DMS153 treated with DMSO at 0.1 percent for 48 hours (cell line): ENCODE results near the gene MKS1.

Experiments
- DNase-seq: peaks from one replicate; lab custom pipeline; 2025; ENCODE audit not compliant: unreplicated experiment; lab: John Stamatoyannopoulos, UW

Gene MKS1

DNA sequence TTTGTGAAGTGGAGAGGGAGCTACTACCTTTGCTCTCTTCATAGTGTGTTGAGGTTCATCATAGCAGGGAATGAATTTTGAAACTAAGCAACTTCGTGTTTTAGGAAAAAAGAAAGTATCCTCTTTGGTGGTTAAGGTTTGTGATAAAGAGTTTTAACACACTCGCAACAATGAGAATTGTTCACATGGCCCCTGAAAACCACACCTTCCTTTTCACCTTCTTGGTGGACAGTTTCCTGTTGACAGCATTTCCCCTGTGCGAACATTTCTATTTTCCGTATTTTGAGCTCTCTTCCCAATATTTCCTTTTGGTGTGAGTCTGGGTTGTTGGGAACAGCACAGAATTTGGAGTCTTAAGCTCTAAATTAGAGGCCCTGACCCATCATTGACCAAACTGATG is 48.4 kb downstream of the MKS1 start:
- DNase-seq: no peak

DNA sequence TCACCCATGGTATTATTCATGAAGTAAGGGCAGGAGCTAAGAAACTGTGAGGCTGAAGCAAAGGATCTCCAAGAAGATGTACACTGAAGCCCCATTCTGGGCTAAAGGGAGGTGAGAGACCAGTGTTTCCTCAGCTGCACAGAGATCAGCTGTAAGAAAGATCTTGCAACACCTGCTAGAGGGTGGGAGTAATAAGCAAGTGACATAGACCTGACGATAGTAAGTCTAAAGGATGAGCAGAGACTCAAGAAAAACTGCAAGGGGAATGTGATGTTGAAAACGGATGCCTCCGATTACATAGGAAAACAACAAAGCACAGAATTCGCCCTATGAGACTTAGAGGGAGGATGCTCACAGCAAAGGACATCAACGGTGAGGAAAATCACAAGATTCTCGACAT is 52.4 kb downstream of the MKS1 start, which contains the start of gene OR4D2:
Gene OR4D2, plus strand, starts transcription at position 301 of the 400 bp plus-strand sequence. CDS start 2,674 bp downstream, outside the sequence.
- DNase-seq: no peak

DNA sequence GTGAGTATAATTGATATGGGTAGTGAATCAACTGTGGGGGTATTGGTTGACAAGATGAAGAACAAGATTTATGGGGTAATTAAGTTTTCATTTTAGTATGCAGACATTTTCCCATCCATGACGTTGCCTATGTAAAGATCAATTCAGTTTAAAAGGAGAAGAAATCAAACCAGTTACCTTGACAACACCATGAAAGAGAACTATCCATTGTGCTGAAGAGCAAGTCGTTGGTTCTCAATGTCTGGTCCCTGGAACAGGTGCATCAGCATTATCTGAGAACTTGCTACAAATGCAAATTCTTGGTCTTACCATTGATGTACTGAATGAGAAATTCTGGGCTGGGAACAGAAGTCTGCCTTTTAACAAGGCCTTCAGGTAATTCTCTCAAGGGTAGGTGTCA is 53.1 kb downstream of the MKS1 start:
- DNase-seq: no peak

DNA sequence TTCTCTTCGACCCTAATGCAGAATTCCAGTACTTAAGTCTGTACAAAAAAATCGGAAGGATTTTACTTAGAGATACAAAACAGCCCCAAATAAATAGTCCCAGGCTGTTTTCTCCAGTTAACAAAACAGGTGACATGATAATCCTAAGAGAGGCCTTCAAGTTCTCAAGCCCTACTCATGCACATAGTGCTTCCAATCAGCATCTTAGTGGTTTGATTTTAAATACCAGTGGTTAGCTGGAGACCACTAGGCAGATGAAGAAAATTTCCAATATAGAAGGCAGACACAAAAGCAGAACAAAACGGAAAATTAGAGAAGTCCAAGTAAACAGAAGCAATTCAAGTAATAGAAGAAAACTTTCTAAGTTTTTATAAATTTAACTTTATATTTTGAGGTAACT is 57.5 kb downstream of the MKS1 start:
- DNase-seq: no peak

DNA sequence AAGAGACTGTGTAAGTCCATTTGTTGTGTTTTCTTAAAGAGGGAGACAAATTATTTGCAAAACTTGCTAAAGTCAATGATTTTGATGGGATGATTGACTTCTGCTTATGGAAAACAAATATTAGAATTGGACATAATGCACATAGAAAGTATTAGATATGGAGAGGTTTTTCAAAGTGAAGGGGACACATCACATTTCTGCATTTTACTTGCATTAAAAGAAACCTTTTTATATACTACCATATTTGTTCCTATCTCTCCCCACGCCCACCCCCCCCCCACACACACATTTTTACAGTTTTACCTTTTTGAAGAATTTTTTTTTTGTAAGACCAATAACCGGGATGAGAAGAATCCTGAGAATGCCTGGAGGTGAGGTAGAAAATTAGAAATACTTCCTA is 60.9 kb downstream of the MKS1 start:
- no peak for DNase-seq

DNA sequence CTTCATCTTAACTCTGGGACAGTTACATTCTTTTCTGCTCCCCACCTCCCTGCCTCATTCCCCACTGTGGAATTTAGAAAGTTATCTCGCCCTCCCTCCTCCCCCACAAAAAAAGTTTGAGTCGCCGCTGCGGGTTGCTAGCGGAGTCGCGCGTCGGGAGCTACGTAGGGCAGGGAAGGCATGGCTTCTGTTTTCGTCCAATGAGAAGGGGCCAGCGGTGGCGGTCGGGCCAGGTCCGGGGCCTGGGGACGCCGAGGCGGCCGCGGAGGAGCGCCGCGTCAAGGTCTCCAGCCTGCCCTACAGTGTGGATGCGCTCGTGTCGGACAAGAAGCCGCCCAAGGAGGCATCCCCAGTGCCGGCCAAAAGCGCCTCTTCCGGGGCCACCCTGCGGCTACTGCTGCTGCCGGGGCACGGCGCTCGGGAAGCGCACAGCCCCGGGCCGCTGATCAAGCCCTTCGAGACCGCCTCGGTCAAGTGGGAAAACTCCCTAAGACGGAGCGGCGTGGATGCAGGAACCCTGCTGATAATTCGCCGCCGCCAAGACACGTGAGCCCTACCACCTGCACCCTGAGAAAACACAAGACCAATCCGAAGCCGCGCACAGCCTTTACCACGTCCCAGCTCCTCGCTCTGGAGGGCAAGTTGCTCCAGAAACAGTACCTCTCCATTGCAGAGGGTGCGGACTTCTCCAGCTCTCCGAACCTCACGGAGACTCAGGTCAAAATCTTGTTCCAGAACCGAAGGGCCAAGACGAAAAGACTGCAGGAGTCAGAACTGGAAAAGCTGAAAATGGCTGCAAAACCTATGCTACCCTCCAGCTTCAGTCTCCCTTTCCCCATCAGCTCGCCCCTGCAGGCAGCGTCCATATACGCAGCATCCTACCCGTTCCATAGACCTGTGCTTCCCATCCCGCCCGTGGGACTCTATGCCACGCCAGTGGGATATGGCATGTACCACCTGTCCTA is 61.9 kb downstream of the MKS1 start:
- peak; percentile 3 for DNase-seq
